GM10266 (cell line): ENCODE data around the gene FRMD4A.
"Not testable (repeated sequence)": the region's sequence is repeated elsewhere in the genome, so short reads cannot be mapped to it uniquely, and the experiment has no call there.

Experiments
- DNase-seq: peaks from one replicate; pipeline ENCODE4 v3.0.0; 2012; ENCODE audit errors: extremely low spot score
- CTCF ChIP-seq: IDR thresholded peaks from 2 replicates; pipeline ENCODE4 v1.5.1; 2012; ENCODE audit warnings: mild to moderate bottlenecking, low read depth; ENCODE audit not compliant: control insufficient read depth, insufficient read depth; ENCODE audit errors: missing control alignments

FRMD4A gene

GRCh38 chr10:13787015-13787421 lies 543.7 kb downstream of the FRMD4A start:
- TF ChIP-seq CTCF, result no peak
- DNase-seq, result peak; percentile 66

GRCh38 chr10:13784067-13784466 lies 546.7 kb downstream of the FRMD4A start:
- peak; percentile 43 for TF ChIP-seq CTCF
- peak; percentile 37 for DNase-seq

- no peak for TF ChIP-seq CTCF
Observed at GRCh38 chr10:13779748-13780147, 551.0 kb downstream of the FRMD4A start.

GRCh38 chr10:13778693-13778960 lies 552.1 kb downstream of the FRMD4A start:
- DNase-seq, result not testable (repeated sequence)

More at GRCh38 chr10:13779748-13780147, 551.0 kb downstream of the FRMD4A start:
- DNase-seq, result no peak

GRCh38 chr10:13776861-13777311 lies 553.8 kb downstream of the FRMD4A start:
- DNase-seq, result peak; percentile 32

GRCh38 chr10:13775786-13776775 lies 554.6 kb downstream of the FRMD4A start:
- TF ChIP-seq CTCF, result no peak
- DNase-seq, result no peak

More at GRCh38 chr10:13776861-13777311, 553.8 kb downstream of the FRMD4A start:
- no peak for TF ChIP-seq CTCF

GRCh38 chr10:13774303-13774893 lies 556.3 kb downstream of the FRMD4A start:
- TF ChIP-seq CTCF, result no peak

More at GRCh38 chr10:13774303-13774893, 556.3 kb downstream of the FRMD4A start:
- DNase-seq, result no peak
